HG02571 (cell line): ENCODE data around the gene POLA1.
A peak's percentile ranks its signal among the peaks of the same experiment; 100 is the strongest.

Source experiments
- ATAC-seq: cut with Tn5 transposase; IDR thresholded peaks from one replicate; pipeline ENCODE4 v1.9.1; 2021; ENCODE audit warnings: mild to moderate bottlenecking, moderate library complexity; ENCODE audit not compliant: unreplicated experiment

Gene POLA1

DNA sequence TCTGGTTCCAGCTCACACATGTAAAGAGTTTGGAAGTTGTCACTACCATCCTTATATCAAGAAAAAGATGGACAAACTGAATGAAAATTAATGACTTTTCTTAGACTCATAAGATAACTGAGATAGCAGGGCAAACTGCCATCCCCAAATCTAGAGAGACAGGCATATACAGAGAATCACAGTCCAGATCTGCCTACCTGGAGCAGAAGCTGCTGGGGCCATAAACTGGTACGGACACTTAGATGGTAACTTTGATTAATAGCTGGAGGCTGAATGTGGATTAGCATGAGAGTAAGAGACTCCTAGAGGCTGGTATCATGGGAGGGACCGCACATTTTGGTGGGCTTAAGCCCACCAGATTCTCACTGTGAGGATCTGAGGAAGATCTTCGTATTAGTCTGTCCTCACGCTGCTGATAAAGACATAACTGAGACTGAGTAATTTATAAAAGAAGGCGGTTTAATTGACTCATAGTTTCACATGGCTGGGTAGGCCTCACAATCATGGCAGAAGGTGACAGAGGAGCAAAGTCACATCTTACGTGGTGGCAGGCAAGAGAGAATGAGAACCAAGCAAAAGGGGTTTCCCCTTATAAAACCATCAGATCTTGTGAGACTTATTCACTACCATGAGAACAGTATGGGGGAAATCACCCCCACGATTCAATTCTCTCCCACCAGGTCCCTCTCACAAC lies 10.8 kb upstream of the POLA1 start:
- ATAC-seq = no peak

DNA sequence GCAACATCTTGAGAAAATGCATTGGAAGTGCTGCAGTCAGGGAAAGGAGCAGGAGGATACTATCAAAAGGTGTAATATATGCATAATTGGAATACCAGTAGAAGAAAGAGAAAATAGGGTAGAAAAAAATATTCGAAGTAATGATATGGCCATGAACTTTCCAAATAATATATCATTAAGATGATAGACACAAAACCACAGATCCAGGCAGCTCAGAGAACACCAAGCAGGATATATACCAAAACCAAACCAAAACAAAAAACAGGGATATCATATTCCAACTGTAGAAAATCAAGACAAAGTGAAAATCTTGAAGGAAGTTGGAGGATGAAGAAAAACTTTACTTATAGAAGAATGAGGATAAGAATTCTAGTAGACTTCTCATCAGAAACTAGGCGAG lies 9.7 kb upstream of the POLA1 start:
- no peak for ATAC-seq

DNA sequence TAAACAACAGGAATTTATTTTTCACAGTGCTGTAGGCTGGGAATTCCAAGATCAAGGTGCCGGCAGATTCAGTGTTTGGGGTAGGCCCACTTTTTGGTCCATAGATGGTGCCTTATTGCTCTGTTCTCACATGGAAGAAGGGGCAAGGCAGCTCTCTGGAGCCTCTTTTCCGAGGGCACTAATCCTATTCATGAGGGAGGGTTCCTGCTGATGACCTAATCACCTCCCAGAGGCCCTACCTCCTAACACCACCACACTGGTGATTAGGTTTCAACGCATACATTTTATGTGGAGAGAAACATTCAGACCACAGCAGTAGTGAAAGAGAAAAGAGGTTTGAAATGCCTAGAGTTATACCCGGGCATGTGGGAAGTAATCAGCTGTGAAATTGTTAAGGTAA lies 1.4 kb upstream of the POLA1 start:
- no peak for ATAC-seq

DNA sequence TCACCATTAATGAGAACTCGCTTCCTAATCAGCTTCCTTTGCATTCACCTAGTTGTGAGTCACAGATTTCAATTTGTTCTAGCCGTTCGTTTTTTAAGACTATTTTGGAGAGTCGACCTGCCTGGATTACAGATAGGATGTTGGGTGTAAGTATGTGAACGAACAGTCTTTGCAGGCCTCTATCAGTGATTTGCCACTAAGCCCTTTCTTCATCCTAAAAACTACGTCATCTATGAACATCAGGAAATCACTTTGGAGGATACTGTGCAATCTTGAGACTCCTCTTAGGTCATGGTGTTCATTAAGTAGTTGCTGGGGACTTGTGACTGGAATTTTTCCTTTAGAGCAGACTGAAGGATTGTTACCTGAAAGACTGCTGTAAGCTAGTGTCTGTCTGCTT lies 1.1 kb downstream of the POLA1 start:
- no peak for ATAC-seq

DNA sequence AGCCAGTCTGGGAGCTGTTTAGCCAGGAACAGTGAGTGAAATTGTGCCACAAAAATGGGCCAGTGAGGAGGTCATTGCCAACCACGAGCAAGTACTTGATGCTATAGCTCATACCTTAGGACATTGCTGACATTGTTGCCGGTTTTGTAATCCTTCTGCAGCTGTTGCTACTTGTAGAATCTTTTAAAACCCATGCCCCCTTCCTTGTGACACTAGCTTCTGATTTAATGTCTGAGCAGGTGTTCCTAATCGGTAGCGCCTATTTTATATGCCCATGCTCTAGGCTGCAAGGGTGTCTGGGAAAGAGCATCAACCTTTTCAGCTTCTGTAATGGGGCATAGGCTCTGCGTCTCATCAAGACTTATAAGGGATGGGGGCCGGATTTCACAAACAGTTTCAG lies 2.6 kb downstream of the POLA1 start:
- ATAC-seq = no peak

DNA sequence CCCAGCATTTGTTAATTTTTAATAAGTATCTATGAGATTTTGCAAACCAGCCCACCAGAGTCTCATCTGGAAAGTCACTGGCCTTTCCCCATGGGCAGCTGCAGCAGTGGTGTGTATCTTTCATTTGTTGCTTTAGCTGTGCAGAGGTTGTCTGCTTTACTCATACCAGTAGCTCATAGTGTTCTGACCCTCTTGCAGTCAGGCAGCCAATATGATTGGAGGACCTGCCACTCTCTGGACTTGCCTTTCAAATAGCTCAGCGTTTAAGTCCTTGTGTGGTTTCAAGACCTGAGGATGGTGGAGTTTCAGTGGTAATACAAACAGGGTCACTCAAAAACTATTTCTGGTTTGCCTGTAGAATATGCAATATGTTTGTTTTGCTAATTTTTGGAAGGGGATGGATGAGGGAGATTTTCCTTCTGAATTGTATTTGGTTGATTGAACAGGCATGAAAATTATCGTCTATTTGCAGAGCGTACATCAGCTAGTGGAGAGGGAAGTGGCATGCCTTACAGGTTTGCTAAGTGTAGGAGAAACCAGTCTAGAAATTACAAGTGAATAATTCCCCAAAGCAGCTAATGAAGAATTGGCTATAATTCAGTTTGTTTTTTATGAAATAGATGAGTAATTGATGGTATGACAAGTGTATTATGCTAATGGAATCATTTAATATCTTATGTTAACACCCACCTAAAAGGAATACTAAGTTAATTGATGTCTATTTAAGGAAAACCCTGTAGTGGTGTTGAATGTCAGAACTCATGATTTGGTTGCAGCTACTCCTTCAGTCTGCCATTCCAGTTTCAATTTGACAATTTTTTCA lies 8.9 kb downstream of the POLA1 start:
- peak; percentile 97 for ATAC-seq

DNA sequence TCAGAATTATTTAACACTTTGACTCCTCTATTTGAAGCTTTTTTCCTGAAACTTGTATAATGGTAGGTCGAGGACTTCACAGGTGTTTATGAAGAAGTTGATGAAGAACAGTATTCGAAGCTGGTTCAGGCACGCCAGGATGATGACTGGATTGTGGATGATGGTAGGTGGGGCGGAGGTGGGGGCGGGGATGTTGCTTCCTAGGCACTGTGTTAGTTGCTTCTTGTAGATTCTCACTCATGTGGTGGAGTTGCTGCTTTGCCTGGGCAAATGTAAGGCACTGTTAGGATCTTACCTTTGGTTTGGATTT lies 9.4 kb downstream of the POLA1 start:
- ATAC-seq = no peak

DNA sequence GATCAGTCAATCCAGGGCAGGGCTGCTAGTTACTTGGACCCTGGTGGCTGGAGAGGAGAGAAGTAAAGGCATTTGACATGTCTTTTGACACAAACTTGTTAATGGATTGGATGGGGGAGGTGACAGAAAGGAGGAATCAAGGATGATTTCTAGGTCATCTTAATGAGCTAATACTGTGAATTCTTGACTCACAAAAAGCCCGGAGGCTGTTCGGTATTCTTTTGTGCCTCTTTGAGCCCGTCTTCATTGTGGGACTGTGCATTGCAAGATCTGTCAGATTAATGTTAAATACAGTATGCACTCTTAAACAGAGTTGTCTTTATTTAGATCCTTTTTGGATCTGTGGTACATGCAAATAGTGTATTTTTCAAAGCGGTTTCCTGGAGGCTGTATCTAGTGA lies 25.1 kb downstream of the POLA1 start:
- no peak for ATAC-seq

DNA sequence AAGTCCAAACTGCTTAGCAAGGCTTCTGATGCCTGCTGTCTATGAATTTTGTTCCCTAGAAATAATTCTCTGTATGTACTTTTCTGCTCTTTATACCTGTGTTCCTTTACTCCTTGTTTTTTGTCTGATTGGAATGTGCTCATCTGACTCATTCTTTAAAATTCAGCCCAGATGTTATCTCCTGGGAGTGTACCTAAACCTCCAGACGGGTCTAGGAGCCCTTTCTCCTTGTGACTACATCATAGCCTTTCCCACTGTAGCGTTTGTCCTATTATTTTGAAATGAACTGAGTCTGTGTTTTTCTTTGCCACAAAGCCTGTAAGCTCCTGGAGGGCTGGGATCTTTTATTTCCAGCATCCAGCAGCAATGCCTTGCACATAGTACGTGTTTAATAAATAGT lies 26.3 kb downstream of the POLA1 start:
- ATAC-seq = no peak

DNA sequence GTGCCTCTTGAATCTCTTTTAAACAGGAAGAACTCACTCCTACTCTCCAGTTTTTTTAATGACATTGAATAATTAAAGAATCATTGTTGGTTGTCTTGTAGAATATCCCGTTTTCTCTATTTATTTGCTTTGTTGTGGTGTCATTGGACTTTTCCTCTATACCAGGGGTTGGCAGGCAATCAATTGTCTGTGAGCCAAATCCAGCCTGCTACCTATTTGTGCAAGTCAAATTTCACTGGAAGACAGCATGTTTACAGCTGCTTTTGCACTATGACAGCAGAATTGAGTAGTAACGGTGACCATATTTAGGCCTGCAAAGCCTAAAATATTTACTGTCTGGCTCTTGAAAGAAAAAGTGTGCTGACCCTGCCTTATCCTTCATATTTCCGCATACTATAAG lies 34.8 kb downstream of the POLA1 start:
- no peak for ATAC-seq

DNA sequence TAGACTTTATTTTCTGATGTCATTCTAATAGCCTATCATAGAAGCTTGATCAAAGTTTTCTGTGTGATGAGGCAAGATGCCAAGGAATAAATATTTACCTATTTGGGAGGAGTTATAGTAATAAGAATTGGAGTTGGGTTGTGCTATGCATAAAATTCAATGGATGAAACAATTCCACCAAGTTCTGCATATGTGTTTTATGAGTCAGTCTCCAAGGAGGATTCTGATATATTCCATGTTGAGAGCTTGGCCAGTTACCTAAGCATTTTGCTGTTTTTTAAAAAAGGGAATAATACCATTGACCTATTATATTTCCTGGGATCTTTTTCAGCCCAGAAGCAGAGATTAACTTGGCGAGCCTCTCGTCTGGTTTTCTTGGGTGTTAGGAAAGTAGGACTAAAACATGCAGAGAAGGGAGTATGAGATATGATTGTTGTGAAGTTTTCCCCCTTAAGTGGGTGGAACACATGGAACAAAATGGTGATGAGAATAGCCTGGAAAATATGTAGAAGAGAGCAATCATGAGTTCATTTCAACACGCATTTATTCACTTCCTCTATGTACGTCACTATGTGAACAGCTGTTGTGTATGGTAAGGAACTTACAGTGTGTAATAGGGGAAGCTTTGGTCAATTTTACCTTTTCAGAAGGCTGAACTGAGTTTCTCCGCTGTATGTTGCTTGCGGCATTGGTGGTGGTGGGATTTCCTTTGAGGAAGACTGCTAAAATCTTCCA lies 39.2 kb downstream of the POLA1 start:
- no peak for ATAC-seq

DNA sequence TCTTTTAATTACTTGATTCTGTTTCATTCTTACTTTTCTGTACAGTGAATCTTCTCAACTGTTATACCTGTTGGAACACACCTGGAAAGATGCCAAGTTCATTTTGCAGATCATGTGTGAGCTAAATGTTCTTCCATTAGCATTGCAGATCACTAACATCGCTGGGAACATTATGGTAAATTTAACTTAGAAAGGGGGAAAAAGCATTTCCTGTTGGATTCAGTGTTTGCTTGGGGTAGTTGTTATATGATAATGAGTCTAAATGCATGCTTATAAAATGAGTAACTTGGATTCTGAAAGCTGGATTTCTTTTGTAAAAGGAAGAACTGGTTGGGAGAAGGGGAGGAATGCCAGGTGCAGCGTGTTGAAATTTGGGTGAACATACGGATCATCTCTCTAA lies 47.6 kb downstream of the POLA1 start:
- no peak for ATAC-seq

DNA sequence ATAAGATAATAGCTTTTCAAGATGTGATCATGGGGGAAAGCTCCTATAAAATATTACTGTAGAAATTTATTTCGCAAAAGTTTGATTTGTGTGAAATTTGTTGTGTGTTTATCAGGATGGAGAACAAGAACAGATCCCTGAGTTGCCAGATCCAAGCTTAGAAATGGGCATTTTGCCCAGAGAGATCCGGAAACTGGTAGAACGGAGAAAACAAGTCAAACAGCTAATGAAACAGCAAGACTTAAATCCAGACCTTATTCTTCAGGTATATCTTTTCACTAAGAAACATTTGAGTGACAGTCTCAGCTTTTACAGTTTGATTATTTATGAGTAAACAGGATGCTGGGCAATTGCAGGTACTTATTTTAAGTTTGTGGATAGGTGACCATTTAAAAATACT lies 54.5 kb downstream of the POLA1 start:
- ATAC-seq = no peak

DNA sequence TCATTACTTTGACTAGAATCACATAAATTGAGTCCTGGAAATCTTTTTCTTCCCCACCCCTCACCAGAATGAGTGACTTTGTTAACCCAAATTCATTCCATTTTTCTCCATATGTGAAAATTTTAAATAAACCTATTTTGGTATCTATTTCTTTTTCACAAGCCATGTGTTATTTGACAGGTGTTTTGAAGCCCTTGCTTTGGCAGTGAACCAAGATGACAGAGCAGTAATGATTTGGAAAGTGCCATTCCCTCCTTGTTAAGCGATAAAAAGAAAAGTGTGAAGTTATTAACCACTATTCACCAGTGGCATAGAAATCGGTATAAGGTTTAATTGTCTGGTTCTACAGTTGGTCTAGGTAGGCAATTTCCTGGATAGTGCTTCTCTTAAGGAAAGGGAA lies 66.1 kb downstream of the POLA1 start:
- no peak for ATAC-seq

DNA sequence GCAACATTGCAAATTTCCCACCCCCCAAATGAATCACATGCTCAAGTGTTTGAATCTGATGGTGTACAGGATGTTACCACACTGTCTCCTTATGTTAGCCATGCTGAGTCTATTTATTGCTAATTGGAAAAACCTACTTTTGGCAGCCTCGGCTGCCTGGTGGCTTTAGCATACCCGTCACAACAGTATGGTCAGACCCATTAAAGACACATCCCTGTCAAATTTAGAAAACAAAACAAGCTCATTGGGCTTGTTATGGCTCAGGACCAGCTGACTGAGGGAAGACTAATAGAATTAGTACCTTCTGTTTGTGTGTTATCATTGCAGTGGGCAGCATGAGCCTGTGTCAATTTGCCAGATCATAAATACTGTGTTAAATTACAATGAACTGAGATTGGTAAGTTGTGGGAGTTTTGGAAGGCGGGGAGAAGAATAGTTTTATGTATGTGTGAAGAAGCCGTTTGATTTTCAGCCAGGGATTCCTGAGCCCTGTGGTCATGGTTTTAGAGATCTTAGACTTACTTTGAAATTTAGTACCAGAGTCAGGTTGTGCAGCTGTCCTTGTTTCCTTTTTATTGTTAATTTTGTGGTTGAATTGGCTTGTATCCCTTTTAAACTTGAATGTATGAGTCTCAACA lies 66.8 kb downstream of the POLA1 start:
- ATAC-seq = no peak

DNA sequence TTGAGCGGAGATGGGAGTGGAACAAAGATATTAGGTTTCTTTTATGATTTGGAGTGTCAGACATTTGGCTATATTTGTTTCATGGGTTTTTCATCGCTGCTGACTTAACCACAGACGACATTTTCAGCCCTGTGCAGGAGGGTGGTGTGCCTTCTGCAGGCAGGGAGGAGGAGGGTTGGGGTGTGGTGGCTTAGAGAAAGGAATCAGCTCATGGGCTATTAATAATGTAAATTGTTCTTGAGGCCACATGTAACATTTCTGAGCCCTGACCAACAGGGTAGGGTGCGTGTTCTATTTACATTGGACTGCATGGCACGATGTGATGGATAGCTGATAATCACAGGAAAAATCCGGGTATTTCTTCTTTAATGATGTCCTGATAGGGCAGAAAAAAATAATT lies 67.6 kb downstream of the POLA1 start:
- no peak for ATAC-seq

DNA sequence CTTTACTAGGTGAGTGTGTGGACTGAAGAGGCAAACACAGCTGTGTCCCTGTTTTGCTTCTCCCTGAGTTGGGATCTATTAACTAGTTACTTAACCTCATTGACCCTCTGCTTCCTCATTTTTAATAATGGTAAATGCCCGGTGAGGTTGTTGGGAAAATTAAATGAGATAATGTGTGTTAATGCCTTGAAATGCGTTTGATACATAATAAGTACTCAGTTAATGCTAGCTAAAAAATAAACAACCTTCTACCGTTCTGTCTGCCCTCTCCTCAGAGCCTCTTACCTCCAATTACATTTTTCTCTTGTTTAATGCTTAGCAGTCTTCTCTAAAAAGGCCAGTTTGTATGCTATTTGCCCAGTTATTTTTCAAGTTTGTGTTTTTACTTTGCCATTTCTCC lies 70.3 kb downstream of the POLA1 start:
- ATAC-seq = no peak

DNA sequence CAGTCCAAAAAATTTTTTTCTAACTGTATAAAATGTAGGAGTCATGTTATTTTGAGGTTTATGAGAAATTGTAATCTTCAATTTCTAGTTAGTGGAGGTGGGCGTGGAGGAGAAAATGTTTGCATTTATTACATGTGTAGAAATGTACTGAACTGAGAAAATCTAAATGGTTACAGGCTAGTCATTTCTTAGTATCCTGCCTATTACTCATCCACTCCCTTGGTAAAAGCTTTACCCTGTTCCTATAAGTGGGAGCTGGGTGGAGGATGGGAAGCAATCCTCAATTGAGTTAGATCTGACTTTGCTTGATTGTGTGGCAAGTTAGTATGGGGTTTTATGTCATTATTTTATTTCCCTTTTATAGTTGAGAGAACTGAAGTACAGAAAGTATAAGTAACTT lies 73.8 kb downstream of the POLA1 start:
- ATAC-seq = no peak

DNA sequence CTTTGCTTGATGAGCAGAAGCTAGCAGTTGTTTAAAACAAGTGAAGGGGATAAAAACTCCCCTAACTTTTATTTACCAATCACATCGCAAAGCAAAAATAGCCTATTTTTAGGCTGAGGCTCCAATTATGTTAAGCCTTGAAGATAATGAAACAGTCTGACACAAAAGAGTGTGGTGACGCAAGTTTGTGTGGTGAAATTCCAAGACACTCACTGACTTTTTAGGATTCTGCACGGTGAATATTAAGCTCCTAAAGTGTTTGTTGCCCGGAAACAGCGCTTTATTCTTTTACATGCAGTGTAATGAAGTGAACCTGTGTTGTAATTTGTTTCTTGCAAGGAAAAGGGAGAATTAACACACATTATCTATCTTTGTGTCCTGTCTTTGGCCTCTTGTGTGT lies 74.8 kb downstream of the POLA1 start:
- ATAC-seq = no peak

DNA sequence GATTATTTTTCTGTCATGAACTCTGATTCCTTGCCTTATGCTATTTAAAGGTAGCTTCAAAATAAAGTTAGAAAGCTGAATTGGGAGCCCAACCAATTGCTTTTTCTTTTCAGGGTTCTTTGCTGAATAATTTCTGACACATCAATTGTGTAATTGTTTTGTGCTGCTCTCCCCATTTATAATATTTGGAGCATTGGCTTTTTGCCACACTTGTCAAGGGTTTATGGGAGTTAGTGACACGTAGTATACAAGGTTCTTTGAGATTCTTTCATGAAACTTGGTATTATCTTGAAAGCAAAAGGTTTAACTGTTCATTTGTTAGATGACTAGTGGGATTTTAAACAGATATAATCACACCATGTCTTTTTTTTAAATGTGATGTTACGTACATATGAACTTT lies 80.9 kb downstream of the POLA1 start:
- ATAC-seq = no peak

DNA sequence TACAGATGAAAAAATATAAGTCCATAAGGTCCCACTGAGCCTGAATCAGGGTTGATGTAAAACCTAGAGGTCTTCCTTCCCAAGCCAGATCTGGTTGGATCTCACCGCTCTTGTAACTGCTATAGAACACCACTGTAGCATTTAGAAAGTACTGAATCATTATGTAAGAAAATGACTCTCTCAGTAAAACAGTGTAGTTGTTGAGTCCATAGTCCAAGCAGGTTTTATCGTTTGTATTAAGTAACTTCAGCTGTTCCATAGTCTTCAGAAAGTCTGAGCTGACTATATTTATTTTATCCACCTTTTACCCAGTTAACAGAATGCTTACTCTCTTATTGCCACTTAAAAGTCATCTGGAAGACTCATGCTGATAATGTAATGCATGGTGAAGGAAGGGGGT lies 82.2 kb downstream of the POLA1 start:
- no peak for ATAC-seq

DNA sequence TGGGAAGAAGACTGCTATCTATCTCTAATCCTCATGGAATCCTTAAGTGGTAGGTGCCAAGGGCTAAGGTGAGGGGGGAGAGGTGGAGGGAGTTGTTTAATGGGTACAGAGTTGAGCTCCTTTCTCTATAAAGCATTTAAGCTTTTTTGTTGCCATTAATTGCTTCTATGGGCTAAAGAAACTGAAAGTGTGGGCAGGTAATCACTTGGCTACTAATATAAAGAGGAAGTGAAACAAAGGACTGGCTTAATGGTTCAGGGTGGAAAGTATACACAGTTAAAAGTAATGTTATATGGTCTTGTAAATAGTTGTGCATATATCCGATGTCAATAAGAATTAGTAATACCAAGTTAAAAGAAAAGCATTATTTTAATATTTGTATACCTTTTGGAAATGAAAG lies 83.9 kb downstream of the POLA1 start:
- ATAC-seq = peak; percentile 99
